Endodermal cell (in vitro differentiated cells): ENCODE measurements around the gene PRPSAP2. TPM values are rescaled to one million over a fixed set of nuclear protein-coding genes. Genes with fewer than 3 reads are reported as not detected.

Experiments
- DNase-seq: peaks from one replicate; pipeline ENCODE4 v3.0.0-alpha.2; 2017
- H3K27ac ChIP-seq: 2 replicates; pipeline ENCODE4 v1.5.1; 2013; ENCODE audit warnings: mild to moderate bottlenecking, low read depth, low read length, moderate library complexity
- H3K27me3 ChIP-seq: 2 replicates; pipeline ENCODE4 v1.6.1; 2013; ENCODE audit warnings: mild to moderate bottlenecking, low read length, moderate library complexity; ENCODE audit not compliant: insufficient read depth, control insufficient read depth, poor library complexity, severe bottlenecking
- H3K36me3 ChIP-seq: 2 replicates; pipeline ENCODE4 v1.7.0; 2013; ENCODE audit warnings: mild to moderate bottlenecking, low read length, moderate library complexity; ENCODE audit not compliant: control insufficient read depth, insufficient read depth
- H3K4me1 ChIP-seq: one replicate; pipeline ENCODE4 v1.7.0; 2013; ENCODE audit warnings: low read length; ENCODE audit not compliant: control insufficient read depth, insufficient read depth
- H3K4me3 ChIP-seq: 2 replicates; pipeline ENCODE4 v1.5.1; 2013; ENCODE audit warnings: mild to moderate bottlenecking, low read length, moderate library complexity
- H3K9ac ChIP-seq: 2 replicates; pipeline ENCODE4 v1.6.1; 2013; ENCODE audit warnings: mild to moderate bottlenecking, low read length, moderate library complexity; ENCODE audit not compliant: poor library complexity, severe bottlenecking; ENCODE audit errors: extremely low read depth
- H3K9me3 ChIP-seq: 2 replicates; pipeline ENCODE4 v1.6.1; 2013; ENCODE audit warnings: mild to moderate bottlenecking, low read length, moderate library complexity; ENCODE audit not compliant: control insufficient read depth
- H3K27ac Mint-ChIP-seq: 2 replicates; pipeline ENCODE4 v1.8.0; 2020; ENCODE audit warnings: mixed read lengths
- H3K27me3 Mint-ChIP-seq: 2 replicates; pipeline ENCODE4 v1.8.0; 2021; ENCODE audit warnings: mild to moderate bottlenecking, mixed read lengths; ENCODE audit not compliant: insufficient read depth
- H3K36me3 Mint-ChIP-seq: 2 replicates; pipeline ENCODE4 v1.8.0; 2020; ENCODE audit warnings: low read depth, mixed read lengths
- H3K4me1 Mint-ChIP-seq: 2 replicates; pipeline ENCODE4 v1.8.0; 2020; ENCODE audit warnings: mixed read lengths
- H3K4me3 Mint-ChIP-seq: 2 replicates; pipeline ENCODE4 v1.8.0; 2020; ENCODE audit warnings: mild to moderate bottlenecking, moderate library complexity, mixed read lengths
- H3K9me3 Mint-ChIP-seq: 2 replicates; pipeline ENCODE4 v1.8.0; 2020; ENCODE audit warnings: mild to moderate bottlenecking, mixed read lengths
- CTCF ChIP-seq: fragments of 200-600 bp; sonication (generic); conservative IDR thresholded peaks from 2 replicates; pipeline ENCODE4 v1.5.0; 2021; ENCODE audit warnings: antibody characterized with exemption, mild to moderate bottlenecking
- WGBS, 2 experiments: methylation state at CpG; one replicate each; pipeline versions ENCODE4 v1.1.5 to v1.1.7; 2013; ENCODE audit warnings: missing lambda C conversion rate in 2 of 2, mixed read lengths in 1 of 2; ENCODE audit not compliant: insufficient coverage in 1 of 2, insufficient read length in 1 of 2; 5-methylcytosine and 5-hydroxymethylcytosine counted together
- total RNA-seq, 2 donors: library from RNA; stranded (reverse); fragmentation: NEBNext Ultra II Directional in 1 of 2; extraction: Animal tissue kit (Norgen Biotek cat#: 25700) in 1 of 2; gene quantifications; 2 replicates in 1 of 2; 3 replicates in 1 of 2; pipeline ENCODE4 v1.2.1, GENCODE V29; 2021

The PRPSAP2 gene
- total RNA-seq, 2 donors from 2014 or later, result 51.3 to 57.6 TPM

- 94 to 96% methylated on average over 20 to 23 of the region's 23 CpGs for WGBS, 2 experiments
- Histone ChIP-seq H3K36me3 (no peaks in the 10 kb centered on the region), H3K4me3 (no peak overlapping the region), H3K9ac (no peak overlapping the region), H3K9me3 (no peaks in the 10 kb centered on the region), H3K4me1 (peaks cover 3% of the 10 kb centered on the region), H3K27me3 (no peaks in the 10 kb centered on the region), H3K27ac (no peak overlapping the region)
- DNase-seq, result no peak
- Mint-ChIP-seq H3K27me3 (no peaks in the 10 kb centered on the region), H3K36me3 (no peaks in the 10 kb centered on the region), H3K9me3 (no peaks in the 10 kb centered on the region), H3K4me3 (no peak overlapping the region), H3K4me1 (peaks cover 11% of the 10 kb centered on the region), H3K27ac (no peak overlapping the region)
- TF ChIP-seq CTCF, result no peak
These were observed 105.4 kb downstream of the PRPSAP2 start for GRCh38 chr17:18963126-18964017.

- Mint-ChIP-seq H3K27ac (no peak overlapping the region), H3K9me3 (no peaks in the 10 kb centered on the region), H3K27me3 (no peaks in the 10 kb centered on the region), H3K4me1 (peaks cover 11% of the 10 kb centered on the region), H3K4me3 (no peak overlapping the region), H3K36me3 (no peaks in the 10 kb centered on the region)
- H3K36me3 ChIP-seq, result no peaks in the 10 kb centered on the region
- peaks cover 3% of the 10 kb centered on the region for H3K4me1 ChIP-seq
- TF ChIP-seq CTCF, result no peak
- no peaks in the 10 kb centered on the region for H3K9me3 ChIP-seq
- H3K9ac ChIP-seq, result no peak overlapping the region
- H3K27me3 ChIP-seq, result no peaks in the 10 kb centered on the region
- no peak overlapping the region for H3K27ac ChIP-seq
- H3K4me3 ChIP-seq, result no peak overlapping the region
- WGBS, 2 experiments, result 88 to 96% methylated on average over 5 to 9 of the region's 9 CpGs
- DNase-seq, result no peak
These were observed 106.1 kb downstream of the PRPSAP2 start for GRCh38 chr17:18964018-18964351.

GRCh38 chr17:18964550-18964949 lies 106.6 kb downstream of the PRPSAP2 start:
- Histone ChIP-seq H3K9me3 (no peaks in the 10 kb centered on the region), H3K27me3 (no peaks in the 10 kb centered on the region), H3K36me3 (no peaks in the 10 kb centered on the region), H3K27ac (no peak overlapping the region), H3K4me1 (peaks cover 3% of the 10 kb centered on the region), H3K4me3 (no peak overlapping the region), H3K9ac (no peak overlapping the region)
- WGBS, 2 experiments, result 92 to 94% methylated on average over 7 to 9 of the region's 9 CpGs
- DNase-seq, result no peak
- H3K4me3 Mint-ChIP-seq, result no peak overlapping the region
- H3K36me3 Mint-ChIP-seq, result peaks cover under 1% of the 10 kb centered on the region
- H3K27me3 Mint-ChIP-seq, result no peaks in the 10 kb centered on the region
- TF ChIP-seq CTCF, result no peak
- H3K27ac Mint-ChIP-seq, result no peak overlapping the region
- H3K9me3 Mint-ChIP-seq, result no peaks in the 10 kb centered on the region
- H3K4me1 Mint-ChIP-seq, result peaks cover 11% of the 10 kb centered on the region
